GM12878 (cell line): ENCODE results near the gene CRAT.

ENCODE experiments used
- BACH1 ChIP-seq: fragments of 450-650 bp; IDR thresholded peaks from 2 replicates; pipeline ENCODE4 v1.6.1; 2017; ENCODE audit warnings: mild to moderate bottlenecking, borderline replicate concordance
- CEBPB ChIP-seq, 2 experiments: fragments of 150-350 bp in 1 of 2; IDR thresholded peaks; 2 replicates each; pipeline ENCODE4 v1.6.1; 2012 to 2014; ENCODE audit warnings: low read depth in 2 of 2, low read length in 2 of 2, borderline replicate concordance in 1 of 2, inconsistent platforms in 1 of 2
- CTCF ChIP-seq, 3 experiments: IDR thresholded peaks in 2 of 3; conservative IDR thresholded peaks in 1 of 3; 2 replicates each; pipeline ENCODE4 v1.5.1; 2011; ENCODE audit warnings: low read depth in 3 of 3, low read length in 3 of 3, mild to moderate bottlenecking in 3 of 3, control low read depth in 2 of 3, moderate library complexity in 2 of 3, inconsistent platforms in 1 of 3, mixed read lengths in 1 of 3; ENCODE audit not compliant: control insufficient read depth in 2 of 3, insufficient read depth in 1 of 3; ENCODE audit errors: extremely low read depth in 1 of 3
- EGR1 ChIP-seq, 2 experiments: IDR thresholded peaks; 1 replicate in 1 of 2; 2 replicates in 1 of 2; pipeline ENCODE4 v1.6.1; 2011 to 2012; ENCODE audit warnings: low read depth in 2 of 2, low read length in 2 of 2, borderline replicate concordance in 1 of 2, mild to moderate bottlenecking in 1 of 2, moderate library complexity in 1 of 2
- HDAC2 ChIP-seq: fragments of 200-600 bp; sonication (generic); IDR thresholded peaks from 2 replicates; pipeline ENCODE4 v1.6.1; 2017
- JUND ChIP-seq: IDR thresholded peaks from 2 replicates; pipeline ENCODE4 v1.6.1; 2012; ENCODE audit warnings: low read depth, mild to moderate bottlenecking, low read length, improper control_type of control experiment, moderate library complexity
- POLR2AphosphoS5 ChIP-seq: IDR thresholded peaks from 2 replicates; pipeline ENCODE4 v1.6.1; 2011; ENCODE audit warnings: mild to moderate bottlenecking, low read length, inconsistent platforms
- REST ChIP-seq: IDR thresholded peaks from 2 replicates; pipeline ENCODE4 v1.6.1; 2012; ENCODE audit warnings: mild to moderate bottlenecking, low read depth, low read length
- SP1 ChIP-seq: IDR thresholded peaks from one replicate; pipeline ENCODE4 v1.6.1; 2011; ENCODE audit warnings: low read depth, low read length
- SUZ12 ChIP-seq: fragments of 200-600 bp; sonication (generic); IDR thresholded peaks from one replicate; pipeline ENCODE4 v1.6.1; 2018; ENCODE audit warnings: antibody characterized with exemption, mild to moderate bottlenecking; ENCODE audit not compliant: unreplicated experiment
- TAF1 ChIP-seq: IDR thresholded peaks from 2 replicates; pipeline ENCODE4 v1.6.1; 2011; ENCODE audit warnings: mild to moderate bottlenecking, low read depth, low read length, borderline replicate concordance
- TARDBP ChIP-seq: IDR thresholded peaks from 2 replicates; pipeline ENCODE4 v1.6.1; 2016; ENCODE audit warnings: borderline replicate concordance
- YY1 ChIP-seq: IDR thresholded peaks from 2 replicates; pipeline ENCODE4 v1.6.1; 2011; ENCODE audit warnings: low read depth, mild to moderate bottlenecking, low read length
- ZNF274 ChIP-seq: IDR thresholded peaks from one replicate; pipeline ENCODE4 v1.8.0; 2011; ENCODE audit not compliant: insufficient read length, insufficient read depth

- no peak; the same call in 1 of the 2 replicates for TF ChIP-seq POLR2AphosphoS5
- TF ChIP-seq HDAC2: no peak
- no peak for TF ChIP-seq CEBPB (IDR thresholded peaks at IDR 0.05; ENCODE audit: borderline replicate concordance in 1 of 2, low read depth in 2 of 2, low read length in 2 of 2)
- no peak for TF ChIP-seq TAF1
- TF ChIP-seq SUZ12: no peak
- no peak for TF ChIP-seq SP1
- no peak for TF ChIP-seq EGR1 (IDR thresholded peaks at IDR 0.05; ENCODE audit: borderline replicate concordance in 1 of 2, low read depth in 2 of 2, low read length in 2 of 2)
- no peak for TF ChIP-seq REST
- no peak for TF ChIP-seq ZNF274
- TF ChIP-seq JUND: no peak
- no peak for TF ChIP-seq TARDBP
- TF ChIP-seq BACH1: no peak
- TF ChIP-seq YY1: no peak
- no peak for TF ChIP-seq CTCF (IDR thresholded peaks at IDR 0.05 in 2 of 3, conservative IDR thresholded peaks at IDR 0.05 in 1 of 3; ENCODE audit: control insufficient read depth in 2 of 3, extremely low read depth in 1 of 3, insufficient read depth in 1 of 3, low read depth in 3 of 3, low read length in 3 of 3)
Measured at GRCh38 chr9:129081388-129081904, 29.1 kb downstream of the CRAT start.
